ENCODE measurements around the gene TOPBP1.
"Not testable (repeated sequence)": the region's sequence is repeated elsewhere in the genome, so short reads cannot be mapped to it uniquely, and the experiment has no call there.

- not testable (repeated sequence) for TF ChIP-seq GATA1 (IDR thresholded peaks at IDR 0.05; ENCODE audit: low read depth, low read length); POLR2A (IDR thresholded peaks at IDR 0.05; ENCODE audit: low read length)
Measured at GRCh38 chr3:133665188-133665587, 3.4 kb upstream of the TOPBP1 start.

All from erythroblast (primary cell).